C4-2B (cell line): ENCODE measurements around the gene ANKRD55.

Experiments
- CTCF ChIP-seq: fragments of 450-650 bp; conservative IDR thresholded peaks from 2 replicates; pipeline ENCODE4 v1.5.1; 2017; ENCODE audit warnings: mild to moderate bottlenecking
- ZFX ChIP-seq: fragments of 450-650 bp; IDR thresholded peaks from 2 replicates; pipeline ENCODE4 v1.6.1; 2017

GRCh38 chr5:56146674-56147073 is 86.5 kb downstream of the ANKRD55 start:
- TF ChIP-seq CTCF (no peak), ZFX (no peak)
